Hepatocyte (in vitro differentiated cells): Measurements from ENCODE around the gene RECK.

Experiments used
- CTCF ChIP-seq: fragments of 200-600 bp; sonication (generic); IDR thresholded peaks from 2 replicates; pipeline ENCODE4 v1.5.1; 2016; ENCODE audit warnings: antibody characterized with exemption, mild to moderate bottlenecking; ENCODE audit not compliant: poor library complexity
- EZH2 ChIP-seq: fragments of 200-600 bp; sonication (generic); IDR thresholded peaks from 2 replicates; pipeline ENCODE4 v1.6.1; 2016; ENCODE audit warnings: antibody characterized with exemption, mild to moderate bottlenecking, borderline replicate concordance
- EZH2phosphoT487 ChIP-seq: fragments of 200-600 bp; sonication (generic); IDR thresholded peaks from one replicate; pipeline ENCODE4 v1.6.1; 2018; ENCODE audit warnings: antibody characterized with exemption, mild to moderate bottlenecking, low read depth, moderate library complexity; ENCODE audit not compliant: unreplicated experiment, severe bottlenecking

- TF ChIP-seq CTCF (no peak), EZH2 (no peak), EZH2phosphoT487 (no peak)
Observed at GRCh38 chr9:36154331-36154952, 117.7 kb downstream of the RECK start.
